Myocyte (in vitro differentiated cells): ENCODE results near the gene MARCHF11. TPM values are rescaled to one million over a fixed set of nuclear protein-coding genes. Genes with fewer than 3 reads are reported as not detected.
A peak's percentile ranks its signal among the peaks of the same experiment; 100 is the strongest.

Source experiments
- DNase-seq: peaks from one replicate; pipeline ENCODE4 v3.0.0-alpha.2; 2012; ENCODE audit warnings: low read depth
- total RNA-seq: library from RNA; depleted of rRNA; stranded (reverse); fragments of >200 nt; gene quantifications from 2 replicates; pipeline ENCODE4 v1.2.3, GENCODE V29; 2014

MARCHF11 gene
- total RNA-seq, 1 donor from 2014 or later: not detected

GRCh38 chr5:16134204-16134603, 45.4 kb downstream of the MARCHF11 start:
- DNase-seq: no peak

GRCh38 chr5:16131878-16132277, 47.7 kb downstream of the MARCHF11 start:
- no peak for DNase-seq

- DNase-seq: no peak
Observed at GRCh38 chr5:16128944-16129343, 50.6 kb downstream of the MARCHF11 start.

- DNase-seq: no peak
Observed at GRCh38 chr5:16127865-16128544, 51.6 kb downstream of the MARCHF11 start.

DNA sequence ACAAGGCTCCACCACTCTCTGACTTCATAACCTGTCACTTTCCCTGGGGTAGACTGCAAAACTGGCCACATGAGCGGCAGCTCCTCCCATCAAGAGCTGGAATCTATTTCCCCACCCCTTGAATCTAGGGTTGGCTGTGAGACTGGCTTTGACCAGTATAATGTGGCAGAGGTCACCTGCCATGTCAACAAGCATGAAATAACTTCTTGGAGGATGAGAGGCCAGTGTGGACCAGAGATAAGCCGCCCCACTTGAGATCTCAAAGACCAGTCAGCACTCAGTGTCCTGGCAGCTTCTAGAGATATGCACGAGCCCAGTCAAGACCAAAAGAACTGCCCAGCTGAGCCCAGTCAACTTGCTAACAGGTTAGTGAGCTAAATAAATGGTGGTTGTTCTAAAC, 59.0 kb downstream of the MARCHF11 start:
- DNase-seq: no peak

DNA sequence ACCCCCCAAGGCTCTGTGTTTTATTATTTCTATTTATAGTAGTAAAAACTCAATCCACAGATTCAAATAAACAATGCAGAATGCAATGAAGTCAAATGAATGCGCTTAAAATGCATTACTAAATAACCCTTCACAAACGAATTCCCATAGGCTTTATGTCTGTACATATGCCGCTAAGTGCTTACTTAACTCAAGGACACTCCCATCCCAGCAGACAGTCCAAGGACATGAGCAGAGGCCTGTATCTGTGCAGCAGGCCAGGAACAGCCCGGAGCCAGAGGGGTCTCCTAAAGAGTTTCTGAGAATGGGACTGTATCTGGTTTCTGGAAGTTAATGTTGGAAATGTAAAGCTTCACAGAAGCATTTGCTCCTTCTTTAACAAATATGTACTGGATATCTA, 59.8 kb downstream of the MARCHF11 start:
- no peak for DNase-seq

DNA sequence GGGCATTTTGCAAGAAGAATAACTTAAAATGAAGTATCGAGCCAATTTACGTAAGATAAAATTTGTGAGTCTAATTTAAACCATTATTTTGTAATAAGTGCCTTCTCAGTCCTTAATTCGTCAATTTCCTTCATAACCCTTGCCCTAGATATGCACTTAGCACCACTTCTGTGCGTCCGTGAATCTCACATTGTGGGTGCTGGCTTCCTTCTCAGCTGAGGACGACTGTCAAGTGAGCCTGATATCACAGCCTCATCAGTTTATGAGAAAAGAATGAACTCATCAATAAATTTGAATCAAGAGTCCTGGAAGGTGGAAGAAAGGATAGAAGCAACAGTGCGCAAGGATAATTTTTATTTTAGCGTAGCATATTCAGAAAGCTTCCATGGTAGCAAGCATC, 64.5 kb downstream of the MARCHF11 start:
- no peak for DNase-seq

- no peak for DNase-seq
Observed at GRCh38 chr5:16108418-16108817, 71.2 kb downstream of the MARCHF11 start.

GRCh38 chr5:16104961-16105360, 74.6 kb downstream of the MARCHF11 start:
- DNase-seq: no peak

DNA sequence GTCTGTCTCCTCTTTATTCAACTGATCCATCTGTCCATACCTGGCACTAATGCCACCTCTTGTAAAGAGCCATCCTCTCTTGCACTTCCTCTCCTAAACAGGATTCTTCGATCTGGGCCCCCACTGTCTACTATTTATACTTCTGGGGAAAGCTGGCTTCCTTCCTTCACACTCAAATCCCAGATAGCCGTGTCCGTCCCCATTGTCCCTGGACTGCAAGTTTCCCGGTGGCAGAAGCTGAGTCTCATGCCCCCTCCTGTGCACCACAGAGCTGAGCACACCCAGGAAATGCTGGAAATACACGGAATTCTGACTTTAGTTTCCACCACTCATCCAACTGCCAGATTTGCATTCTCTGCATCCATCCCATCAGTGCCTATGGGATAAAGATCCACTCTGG, 84.0 kb downstream of the MARCHF11 start:
- DNase-seq: no peak

- DNase-seq: no peak
Observed at GRCh38 chr5:16090270-16090669, 89.3 kb downstream of the MARCHF11 start.

- DNase-seq: peak; percentile 22
Observed at GRCh38 chr5:16082982-16083381, 96.6 kb downstream of the MARCHF11 start.

DNA sequence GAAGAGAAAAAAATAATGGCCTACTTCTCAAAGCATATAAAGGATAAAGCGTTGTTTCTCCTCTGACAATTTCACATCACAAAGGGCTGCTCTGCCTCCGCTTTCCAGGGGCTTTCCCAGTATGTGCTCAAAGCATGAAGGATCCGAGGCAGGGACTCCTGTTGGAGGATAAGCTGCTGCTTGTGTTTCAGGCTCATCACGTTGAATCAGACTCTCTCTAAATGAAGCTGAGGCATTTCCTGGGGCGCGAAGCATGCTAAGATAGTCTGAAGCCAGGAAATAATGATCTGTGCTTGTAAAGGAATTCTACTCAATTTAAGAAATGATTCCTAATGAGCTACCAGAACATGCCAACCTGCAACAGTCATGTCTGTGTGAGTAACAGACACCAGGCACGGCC, 97.5 kb downstream of the MARCHF11 start:
- no peak for DNase-seq

DNA sequence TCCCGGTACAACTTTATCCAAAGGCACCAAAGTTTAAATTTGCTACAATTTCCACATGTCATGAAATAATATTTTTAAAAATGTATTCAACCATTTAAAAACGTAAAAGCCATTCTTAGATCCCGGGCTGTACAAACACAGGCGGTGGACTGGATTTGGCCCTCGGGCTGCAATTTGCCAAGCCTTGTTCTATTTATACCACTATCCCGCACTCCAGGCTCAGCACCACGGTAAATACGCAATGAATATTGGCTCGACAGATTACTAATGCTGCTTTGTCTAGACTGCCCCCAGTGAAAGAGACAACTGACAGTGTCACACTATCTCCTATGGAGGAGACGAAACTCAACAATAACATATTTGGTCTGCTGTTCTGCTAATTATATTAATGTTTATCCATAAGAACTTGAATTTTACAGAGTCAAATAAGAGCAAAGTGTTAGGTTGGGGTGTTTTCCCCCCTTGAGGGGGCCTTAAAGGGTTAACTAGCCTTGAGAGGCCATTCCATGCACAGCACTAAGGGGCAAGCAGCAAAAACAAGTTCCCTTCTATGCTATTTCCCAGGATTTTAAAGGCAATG, 98.1 kb downstream of the MARCHF11 start:
- DNase-seq: no peak

GRCh38 chr5:16076657-16077056, 102.9 kb downstream of the MARCHF11 start:
- no peak for DNase-seq

DNA sequence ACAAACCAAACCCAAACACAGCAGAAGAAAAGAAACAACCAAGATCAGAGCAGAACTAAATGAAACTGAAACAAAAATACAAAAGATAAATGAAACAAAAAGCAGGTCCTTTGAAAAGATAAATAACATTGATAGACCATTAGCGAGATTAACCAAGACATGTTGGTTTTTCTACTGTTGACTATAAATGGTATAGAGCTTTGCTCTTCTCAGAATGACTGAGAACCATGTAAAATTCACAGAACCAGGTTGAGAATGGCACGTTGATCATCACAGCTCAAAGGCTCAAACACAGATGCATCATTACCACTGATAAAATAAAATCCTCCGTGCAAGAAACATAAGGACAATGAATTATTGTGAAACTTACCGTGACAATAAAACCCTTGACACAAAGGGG, 105.2 kb downstream of the MARCHF11 start:
- DNase-seq: no peak

GRCh38 chr5:16072616-16073015, 107.0 kb downstream of the MARCHF11 start:
- no peak for DNase-seq

DNA sequence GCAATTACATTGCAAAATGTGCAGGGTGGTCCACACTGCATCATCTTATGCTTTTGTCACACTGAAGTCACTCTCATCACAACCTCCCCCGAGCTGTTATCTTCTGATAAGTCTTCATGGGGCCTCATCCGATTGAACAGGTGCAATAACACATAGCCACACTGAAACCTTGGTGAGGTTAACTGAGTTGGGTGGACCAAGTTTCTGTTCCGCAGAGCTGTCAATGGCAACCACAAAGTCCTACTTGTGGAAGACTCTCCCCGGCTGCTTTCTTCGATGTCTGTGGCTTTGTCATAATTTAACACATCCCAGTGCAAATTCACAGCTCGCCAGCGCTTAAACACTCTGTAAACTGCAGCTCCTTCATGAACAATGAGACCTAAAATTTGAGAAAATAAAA, 112.2 kb downstream of the MARCHF11 start:
- no peak for DNase-seq

GRCh38 chr5:16066810-16067209, 112.8 kb downstream of the MARCHF11 start:
- DNase-seq: no peak

DNA sequence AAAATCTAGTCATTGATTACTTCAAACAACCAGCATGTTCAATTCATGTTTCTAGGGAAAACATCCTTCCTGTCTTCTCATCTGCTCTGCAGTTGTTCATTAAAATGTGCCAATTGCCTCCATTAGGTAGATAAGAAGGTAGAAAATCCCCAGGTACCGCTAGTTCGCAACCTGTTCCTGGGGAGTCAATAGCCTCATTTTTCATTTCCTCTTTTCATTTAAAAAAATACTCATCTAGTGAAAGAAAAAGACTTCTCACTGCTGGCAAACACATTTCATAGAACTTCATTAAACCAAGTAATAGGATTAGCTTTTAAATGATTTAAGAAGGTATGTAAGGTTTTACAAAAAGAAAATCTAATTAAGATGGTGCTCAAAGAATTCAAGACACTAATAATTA, 113.3 kb downstream of the MARCHF11 start:
- DNase-seq: no peak

GRCh38 chr5:16065831-16066230, 113.8 kb downstream of the MARCHF11 start:
- DNase-seq: no peak

- no peak for DNase-seq
Observed at GRCh38 chr5:16064135-16064893, 115.3 kb downstream of the MARCHF11 start.

DNA sequence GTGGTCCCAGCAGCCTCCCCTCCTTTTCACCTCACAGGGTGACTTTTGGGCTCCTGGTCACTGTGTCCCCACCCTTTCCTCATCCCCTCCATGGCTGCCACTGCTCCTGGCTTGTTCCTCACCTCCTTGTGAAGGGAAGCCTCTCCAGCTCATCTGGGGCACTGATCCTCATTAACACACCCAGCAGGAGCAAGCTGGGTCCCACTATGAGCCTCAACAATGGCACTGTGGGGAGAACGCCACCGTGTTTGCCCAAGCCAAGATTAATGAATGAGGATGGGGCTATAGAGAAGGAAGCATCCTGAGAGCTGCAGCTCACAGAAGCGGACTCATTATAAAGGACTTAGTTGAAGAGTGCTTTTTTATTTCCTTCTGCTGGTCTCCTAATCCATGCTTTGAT, 118.4 kb downstream of the MARCHF11 start:
- no peak for DNase-seq
